ENCODE results near the gene NOTCH1. TPM values are rescaled to one million over a fixed set of nuclear protein-coding genes. Genes with fewer than 3 reads are reported as not detected.

The NOTCH1 gene
- polyA plus RNA-seq, 2 of the 4 experiments (the other 2 are of a cell fraction): 0.88 to 5.7 TPM

- no peak for FAIRE-seq
- Histone ChIP-seq H3K27ac (no peak overlapping the region), H3K4me2 (no peak overlapping the region), H3K4me3 (no peak overlapping the region), H3K9me3 (no peaks in the 10 kb centered on the region), H3K4me1 (no peaks in the 10 kb centered on the region)
- 88% methylated on average over 5 of the region's 8 CpGs for WGBS (ENCODE audit: missing lambda C conversion rate)
- CTCF ChIA-PET: interaction anchor here (0.6 to 0.9 kb wide), 2 partner anchors 10 to 136 kb away, joined by 3 read pairs; no protein-coding TSS in a partner anchor
- peak in 1 of 2 experiments; percentile 26; a peak in 1 of 6 replicates for ATAC-seq
- no peak for DNase-seq (ENCODE audit: low read depth in 1 of 2, low spot score in 1 of 2)
- POLR2A ChIA-PET: no interaction called here
- TF ChIP-seq CEBPB (IDR thresholded peaks at IDR 0.05) (no peak), CHD2 (IDR thresholded peaks at IDR 0.05; ENCODE audit: low read length, partially characterized antibody) (no peak), HOXA7 (CRISPR knock-in tag; IDR thresholded peaks at IDR 0.05) (no peak), CHD4 (IDR thresholded peaks at IDR 0.05; ENCODE audit: borderline replicate concordance) (no peak), BCL3 (IDR thresholded peaks at IDR 0.05) (no peak), RFX5 (IDR thresholded peaks at IDR 0.05) (no peak), FOXS1 (CRISPR knock-in tag; IDR thresholded peaks at IDR 0.05) (no peak), USF2 (IDR thresholded peaks at IDR 0.05) (no peak), EHF (CRISPR knock-in tag; IDR thresholded peaks at IDR 0.05) (no peak), TP53 (CRISPR knock-in tag; IDR thresholded peaks at IDR 0.05) (no peak), POLR2AphosphoS2 (conservative IDR thresholded peaks at IDR 0.05; ENCODE audit: low read length) (no peak), JUNB (IDR thresholded peaks at IDR 0.05) (no peak), HEYL (CRISPR knock-in tag; IDR thresholded peaks at IDR 0.05) (no peak)
Measured at GRCh38 chr9:136493567-136493971, 52.3 kb downstream of the NOTCH1 start.

- Histone ChIP-seq H3K4me2 (no peak overlapping the region), H3K27ac (no peak overlapping the region), H3K9me3 (no peaks in the 10 kb centered on the region), H3K4me3 (no peak overlapping the region), H3K4me1 (no peaks in the 10 kb centered on the region)
- ChIA-PET POLR2A (no interaction called here), CTCF (interaction anchor here (0.6 to 0.9 kb wide), 2 partner anchors 9 to 136 kb away, joined by 3 read pairs; no protein-coding TSS in a partner anchor)
- TF ChIP-seq PHF8 (IDR thresholded peaks at IDR 0.05; ENCODE audit: borderline replicate concordance, low read depth): no peak
- TF ChIP-seq NFE2L2 (conservative IDR thresholded peaks at IDR 0.05; ENCODE audit: low read length): no peak
- no peak for TF ChIP-seq RAD21 (conservative IDR thresholded peaks at IDR 0.05 in 1 of 2, IDR thresholded peaks at IDR 0.05 in 1 of 2)
- no peak for TF ChIP-seq MAZ (IDR thresholded peaks at IDR 0.05; ENCODE audit: borderline replicate concordance, low read depth, low read length)
- no peak for TF ChIP-seq GATA3 (IDR thresholded peaks at IDR 0.05; ENCODE audit: borderline replicate concordance)
- TF ChIP-seq HOXA7 (CRISPR knock-in tag; IDR thresholded peaks at IDR 0.05): no peak
- TF ChIP-seq HMGXB4 (CRISPR knock-in tag; IDR thresholded peaks at IDR 0.05; ENCODE audit: borderline replicate concordance): no peak
- no peak for TF ChIP-seq ATOH8 (CRISPR knock-in tag; IDR thresholded peaks at IDR 0.05; ENCODE audit: low read depth)
- TF ChIP-seq EHF (CRISPR knock-in tag; IDR thresholded peaks at IDR 0.05): no peak
- no peak for TF ChIP-seq ZC3H11A (IDR thresholded peaks at IDR 0.05)
- no peak for TF ChIP-seq EP300 (IDR thresholded peaks at IDR 0.05)
- TF ChIP-seq RNF2 (IDR thresholded peaks at IDR 0.05; ENCODE audit: borderline replicate concordance, low read depth): no peak
- no peak for TF ChIP-seq RARB (CRISPR knock-in tag; IDR thresholded peaks at IDR 0.05)
- no peak for TF ChIP-seq E2F6 (IDR thresholded peaks at IDR 0.05; ENCODE audit: borderline replicate concordance, low read depth)
- no peak for TF ChIP-seq SMC3 (IDR thresholded peaks at IDR 0.05)
- no peak for TF ChIP-seq TFCP2L1 (CRISPR knock-in tag; IDR thresholded peaks at IDR 0.05)
- TF ChIP-seq CHD2 (IDR thresholded peaks at IDR 0.05; ENCODE audit: low read length, partially characterized antibody): no peak
- TF ChIP-seq MYC (IDR thresholded peaks at IDR 0.05; ENCODE audit: borderline replicate concordance, low read length): no peak
- TF ChIP-seq FOXS1 (CRISPR knock-in tag; IDR thresholded peaks at IDR 0.05): no peak
- WGBS (ENCODE audit: missing lambda C conversion rate): 86% methylated on average over 15 of the region's 26 CpGs
- ATAC-seq (no peak), FAIRE-seq (no peak), DNase-seq (ENCODE audit: low read depth in 1 of 2, low spot score in 1 of 2) (no peak)
Measured at GRCh38 chr9:136492978-136493522, 52.8 kb downstream of the NOTCH1 start.
